Mucosa of rectum (tissue), 2 donors: ENCODE measurements around the gene ACACA.

Experiments
- H3K27ac ChIP-seq, 2 donors: one replicate each; pipeline ENCODE4 v1.7.0; 2013; ENCODE audit warnings: inconsistent platforms in 2 of 2, low read depth in 2 of 2, low read length in 2 of 2
- H3K27me3 ChIP-seq, 2 donors: one replicate each; pipeline ENCODE4 v1.7.0; 2013; ENCODE audit warnings: low read length in 2 of 2; ENCODE audit not compliant: control insufficient read depth in 2 of 2, insufficient read depth in 2 of 2
- H3K36me3 ChIP-seq, 2 donors: one replicate each; pipeline ENCODE4 v1.7.0; 2013; ENCODE audit warnings: low read length in 2 of 2; ENCODE audit not compliant: control insufficient read depth in 2 of 2, insufficient read depth in 2 of 2
- H3K4me1 ChIP-seq, 2 donors: one replicate each; pipeline ENCODE4 v1.7.0; 2013; ENCODE audit warnings: low read length in 2 of 2, mild to moderate bottlenecking in 1 of 2; ENCODE audit not compliant: control insufficient read depth in 2 of 2, insufficient read depth in 2 of 2
- H3K4me3 ChIP-seq, 2 donors: one replicate each; pipeline ENCODE4 v1.7.0; 2013; ENCODE audit warnings: low read length in 2 of 2
- H3K9ac ChIP-seq, 2 donors: one replicate each; pipeline ENCODE4 v1.7.0; 2013; ENCODE audit warnings: low read length in 2 of 2, low read depth in 1 of 2, mild to moderate bottlenecking in 1 of 2
- H3K9me3 ChIP-seq, 2 donors: one replicate each; pipeline ENCODE4 v1.7.0; 2013; ENCODE audit warnings: low read length in 2 of 2; ENCODE audit not compliant: control insufficient read depth in 2 of 2
- donor health status: healthy.
- donor health status: Normal muscosa, but diverticular disease.

The ACACA gene

DNA sequence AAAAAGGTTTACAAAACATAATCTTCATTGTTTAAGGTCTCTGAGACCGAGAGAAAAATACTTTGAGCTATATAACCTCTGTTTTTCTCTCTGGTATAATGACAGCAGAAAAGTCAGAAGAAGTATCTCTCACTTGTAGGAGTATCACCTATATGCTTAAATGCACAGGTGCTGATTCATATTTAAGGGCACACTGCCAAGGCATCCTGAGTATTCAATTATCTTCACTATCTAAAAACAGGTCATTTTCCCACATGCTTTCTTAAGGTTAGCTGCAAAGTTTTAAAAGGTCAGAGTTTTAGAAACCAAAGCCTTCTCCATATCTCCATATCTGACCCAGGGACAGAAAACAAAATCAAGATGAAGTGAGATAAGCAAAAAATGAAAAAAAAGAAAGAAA is 130.2 kb downstream of the ACACA start:
- peaks cover 2 to 6% of the 10 kb centered on the region in 2 donors for H3K36me3 ChIP-seq
- H3K27ac ChIP-seq: no peak overlapping the region

DNA sequence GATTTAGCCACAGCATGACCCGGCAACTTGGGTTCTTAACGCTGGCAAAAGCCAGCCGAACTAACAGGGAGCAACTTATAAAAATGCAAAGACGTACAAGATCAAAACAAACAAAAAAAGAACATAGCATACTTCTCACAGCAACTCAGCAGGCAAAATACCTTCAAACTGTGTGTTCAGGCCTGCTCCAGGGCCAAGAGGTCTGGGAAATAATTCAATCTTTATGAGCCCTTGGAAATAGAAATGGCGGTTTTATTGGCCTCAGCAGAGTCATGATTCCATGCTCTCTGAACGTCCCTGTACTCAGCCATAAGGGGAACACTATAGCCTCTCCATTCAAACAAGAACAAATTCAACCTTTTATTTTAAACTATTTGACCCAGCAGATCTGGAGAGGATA is 132.2 kb downstream of the ACACA start:
- H3K27me3 ChIP-seq: no peaks in the 10 kb centered on the region
- H3K36me3 ChIP-seq: peaks cover 11 to 13% of the 10 kb centered on the region in 2 donors
- no peaks in the 10 kb centered on the region for H3K9me3 ChIP-seq
- H3K9ac ChIP-seq: no peak overlapping the region
- H3K4me3 ChIP-seq: no peak overlapping the region
- no peak overlapping the region for H3K27ac ChIP-seq
- H3K4me1 ChIP-seq: peaks cover 0 to 3% of the 10 kb centered on the region in 2 donors

More for the DNA sequence above, 130.2 kb downstream of the ACACA start:
- Histone ChIP-seq H3K4me3 (no peak overlapping the region), H3K27me3 (no peaks in the 10 kb centered on the region), H3K4me1 (peaks cover 0 to 3% of the 10 kb centered on the region in 2 donors), H3K9ac (no peak overlapping the region), H3K9me3 (no peaks in the 10 kb centered on the region)

DNA sequence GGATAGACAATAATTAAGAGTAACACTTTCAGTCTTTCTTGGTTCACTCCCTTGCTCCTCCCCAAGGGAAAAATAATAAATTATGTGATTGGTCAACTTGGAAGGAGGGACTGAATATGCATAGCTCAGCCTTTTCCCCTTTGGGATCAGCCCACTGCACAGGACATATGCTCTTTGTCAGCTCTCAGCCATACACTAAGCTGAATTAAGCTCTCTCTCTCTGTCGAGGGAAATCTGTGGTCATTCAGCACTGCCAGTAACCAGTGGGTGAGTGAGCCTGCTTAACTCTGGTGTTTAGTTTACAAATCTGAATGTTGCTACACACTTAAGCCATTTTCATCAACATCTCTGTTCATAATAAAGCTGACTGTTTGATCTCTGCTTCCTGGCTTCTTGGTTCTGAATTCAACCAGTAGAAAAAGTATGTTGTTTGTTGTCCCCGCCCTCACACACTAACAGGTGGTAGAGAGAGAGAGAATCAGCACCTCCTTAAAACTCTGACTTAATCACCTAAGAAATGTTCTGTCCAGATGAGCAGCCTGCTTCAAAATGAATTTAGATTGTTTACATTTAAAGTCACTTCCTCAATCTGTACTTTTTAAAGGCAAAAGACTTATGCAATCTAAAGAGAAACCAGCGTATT is 133.1 kb downstream of the ACACA start:
- Histone ChIP-seq H3K4me3 (no peak overlapping the region), H3K4me1 (peaks cover 0 to 3% of the 10 kb centered on the region in 2 donors), H3K9me3 (no peaks in the 10 kb centered on the region), H3K27me3 (no peaks in the 10 kb centered on the region), H3K27ac (peak overlapping the region in 1 of 2 donors; percentile 49), H3K9ac (no peak overlapping the region), H3K36me3 (peaks cover 11 to 17% of the 10 kb centered on the region in 2 donors)

DNA sequence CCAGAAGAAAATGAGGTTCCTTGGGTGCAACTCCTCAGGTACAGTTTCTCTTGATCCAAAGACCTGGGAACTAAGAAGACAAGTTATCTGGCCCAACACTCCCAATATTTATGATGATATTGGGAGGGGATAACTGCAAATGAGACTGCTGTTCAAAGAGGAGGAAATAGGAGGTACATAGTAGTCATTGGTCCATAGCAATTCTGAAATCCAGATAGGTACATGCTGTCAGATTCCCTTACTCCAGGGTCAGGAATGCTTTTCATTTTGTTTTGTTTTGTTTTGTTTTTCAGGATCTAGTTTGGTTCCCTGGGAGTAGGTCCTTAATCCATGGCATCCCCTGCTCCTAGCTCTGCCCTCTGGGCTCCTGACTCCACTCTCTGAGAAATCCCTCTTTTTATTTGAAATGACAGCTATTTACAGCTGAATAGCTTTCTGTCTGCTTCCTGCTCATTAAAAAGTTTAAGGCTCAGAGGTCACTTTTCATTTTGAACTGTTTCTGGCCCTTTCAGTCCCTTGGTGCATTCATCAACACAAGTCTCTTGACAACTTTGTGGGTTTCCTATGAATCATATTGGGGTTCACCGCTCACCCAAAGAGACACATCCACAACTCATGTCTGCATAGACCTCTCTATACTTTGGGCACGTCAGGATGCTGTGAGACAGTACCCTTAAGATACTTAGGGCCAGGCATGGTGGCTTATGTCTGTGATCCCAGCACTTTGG is 141.0 kb downstream of the ACACA start:
- Histone ChIP-seq H3K9me3 (peaks cover 0 to 5% of the 10 kb centered on the region in 2 donors), H3K27ac (no peak overlapping the region), H3K4me3 (no peak overlapping the region), H3K4me1 (no peaks in the 10 kb centered on the region), H3K27me3 (no peaks in the 10 kb centered on the region), H3K36me3 (peaks cover 46 to 49% of the 10 kb centered on the region in 2 donors), H3K9ac (no peak overlapping the region)

DNA sequence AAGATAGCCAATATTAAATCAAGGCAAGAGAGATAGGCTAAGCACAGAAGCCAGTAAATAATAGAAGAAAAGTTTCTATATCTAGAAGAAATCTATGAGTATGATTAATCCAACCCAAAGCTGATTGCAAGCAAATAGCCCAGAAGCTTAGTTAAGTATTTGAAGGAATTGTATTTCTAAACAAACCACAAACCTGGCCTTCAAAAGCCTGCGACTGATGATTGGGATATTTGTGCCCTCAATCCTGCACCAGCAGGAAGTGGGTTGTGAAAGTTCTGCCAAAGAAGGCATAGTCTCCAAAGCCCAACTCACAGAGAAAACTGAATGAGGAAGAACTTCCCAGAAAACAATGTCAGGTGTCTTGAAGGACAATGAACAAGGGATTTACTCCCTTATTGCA is 145.3 kb downstream of the ACACA start:
- Histone ChIP-seq H3K4me3 (no peak overlapping the region), H3K9me3 (peaks cover 0 to 5% of the 10 kb centered on the region in 2 donors), H3K4me1 (no peaks in the 10 kb centered on the region), H3K27me3 (no peaks in the 10 kb centered on the region), H3K36me3 (peaks cover 38 to 43% of the 10 kb centered on the region in 2 donors), H3K27ac (no peak overlapping the region), H3K9ac (no peak overlapping the region)

DNA sequence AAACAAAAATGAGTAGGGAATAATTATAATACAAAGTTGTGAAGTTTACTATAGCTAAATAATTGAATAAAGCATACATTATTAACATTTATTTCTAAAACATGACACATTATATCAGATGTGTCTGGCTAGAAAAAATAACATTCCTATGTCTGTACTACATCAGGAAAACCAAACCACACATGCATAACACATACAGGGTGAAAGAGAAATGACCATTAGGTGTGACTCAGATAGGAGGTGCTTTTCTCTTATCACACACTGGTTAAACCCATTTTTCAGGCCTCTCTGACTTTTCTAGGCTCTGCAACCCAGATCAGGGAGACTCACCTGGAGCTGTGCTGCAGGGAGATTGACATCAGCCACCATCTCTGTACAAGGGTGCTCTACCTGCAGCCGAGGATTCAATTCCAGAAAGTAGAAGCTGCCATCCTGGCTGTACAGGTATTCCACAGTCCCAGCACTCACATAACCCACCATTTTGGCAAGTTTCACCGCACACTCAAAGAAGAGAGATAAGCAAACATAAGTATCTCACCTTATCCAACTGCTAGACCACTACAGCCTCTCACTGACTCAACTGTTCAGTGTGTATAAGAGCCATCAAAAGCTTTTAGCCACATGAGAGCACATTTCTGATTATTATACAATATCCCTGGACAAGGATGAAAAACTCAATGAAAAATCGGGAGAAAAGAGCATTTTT is 147.5 kb downstream of the ACACA start:
- Histone ChIP-seq H3K9me3 (no peaks in the 10 kb centered on the region), H3K4me3 (no peak overlapping the region), H3K27me3 (no peaks in the 10 kb centered on the region), H3K27ac (no peak overlapping the region), H3K36me3 (peaks cover 21 to 26% of the 10 kb centered on the region in 2 donors), H3K4me1 (no peaks in the 10 kb centered on the region), H3K9ac (no peak overlapping the region)

DNA sequence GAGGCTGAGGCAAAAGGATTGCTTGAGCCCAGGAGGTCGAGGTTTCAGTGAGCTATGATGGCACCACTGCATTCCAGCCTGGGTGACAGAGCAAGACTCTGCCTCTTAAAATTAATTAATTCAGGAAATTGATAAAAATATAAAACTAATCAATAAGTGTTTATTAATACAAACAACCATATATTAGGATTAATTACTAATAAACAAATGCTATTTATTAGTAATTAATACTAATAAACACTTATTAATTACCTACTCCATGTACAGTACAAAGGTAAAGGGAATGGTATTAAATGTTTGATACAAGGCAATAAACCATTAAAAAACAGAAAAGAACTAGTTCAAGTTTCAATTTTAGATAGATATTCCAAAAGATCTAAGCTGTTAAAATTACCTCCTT is 150.0 kb downstream of the ACACA start:
- no peaks in the 10 kb centered on the region for H3K9me3 ChIP-seq
- no peaks in the 10 kb centered on the region for H3K4me1 ChIP-seq
- H3K36me3 ChIP-seq: peaks cover 15 to 23% of the 10 kb centered on the region in 2 donors
- H3K27me3 ChIP-seq: no peaks in the 10 kb centered on the region
- H3K27ac ChIP-seq: no peak overlapping the region
- no peak overlapping the region for H3K4me3 ChIP-seq
- H3K9ac ChIP-seq: no peak overlapping the region

DNA sequence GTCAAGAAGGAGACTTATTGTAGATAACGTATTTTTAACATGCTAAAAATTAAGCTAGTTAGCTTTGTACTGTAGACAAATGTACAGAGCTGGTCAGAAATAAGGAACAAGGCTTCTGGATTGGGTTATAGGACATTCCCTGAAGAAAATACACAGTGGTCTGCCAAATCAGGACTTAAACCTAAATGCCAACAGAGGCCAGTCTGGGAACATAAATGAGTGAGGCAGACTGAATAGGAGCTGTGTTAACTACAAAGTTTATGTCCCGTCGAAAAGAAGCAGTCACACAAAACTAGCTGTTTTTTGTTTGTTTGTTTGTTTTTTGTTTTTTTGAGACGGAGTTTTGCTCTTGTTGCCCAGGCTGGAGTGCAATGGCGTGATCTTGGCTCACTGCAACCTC is 151.2 kb downstream of the ACACA start:
- Histone ChIP-seq H3K4me3 (no peak overlapping the region), H3K27me3 (no peaks in the 10 kb centered on the region), H3K36me3 (peaks cover 18% of the 10 kb centered on the region in 2 donors), H3K27ac (no peak overlapping the region), H3K9ac (no peak overlapping the region), H3K9me3 (no peaks in the 10 kb centered on the region), H3K4me1 (no peaks in the 10 kb centered on the region)

DNA sequence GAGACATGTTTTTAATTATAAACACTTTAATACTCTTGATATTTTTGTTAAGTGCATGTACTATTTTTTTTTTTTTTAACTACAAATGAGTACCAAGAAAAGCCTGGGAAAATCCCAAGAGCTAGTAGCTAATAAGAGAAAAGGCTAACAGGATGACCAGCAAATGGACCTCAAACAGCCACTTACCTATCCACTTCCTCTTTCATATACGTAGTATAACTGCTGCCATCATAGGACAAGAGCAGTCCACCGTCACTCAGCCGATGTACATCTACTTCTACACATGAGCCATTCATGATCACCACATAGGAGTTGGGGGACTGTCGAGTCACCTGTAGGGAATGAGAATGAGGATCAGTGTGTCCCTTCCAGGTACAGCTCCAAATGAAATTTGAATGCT is 158.8 kb downstream of the ACACA start:
- no peak overlapping the region for H3K27ac ChIP-seq
- no peak overlapping the region for H3K9ac ChIP-seq
- H3K4me3 ChIP-seq: no peak overlapping the region
- H3K9me3 ChIP-seq: no peaks in the 10 kb centered on the region
- no peaks in the 10 kb centered on the region for H3K4me1 ChIP-seq
- peaks cover 40 to 46% of the 10 kb centered on the region in 2 donors for H3K36me3 ChIP-seq
- no peaks in the 10 kb centered on the region for H3K27me3 ChIP-seq

DNA sequence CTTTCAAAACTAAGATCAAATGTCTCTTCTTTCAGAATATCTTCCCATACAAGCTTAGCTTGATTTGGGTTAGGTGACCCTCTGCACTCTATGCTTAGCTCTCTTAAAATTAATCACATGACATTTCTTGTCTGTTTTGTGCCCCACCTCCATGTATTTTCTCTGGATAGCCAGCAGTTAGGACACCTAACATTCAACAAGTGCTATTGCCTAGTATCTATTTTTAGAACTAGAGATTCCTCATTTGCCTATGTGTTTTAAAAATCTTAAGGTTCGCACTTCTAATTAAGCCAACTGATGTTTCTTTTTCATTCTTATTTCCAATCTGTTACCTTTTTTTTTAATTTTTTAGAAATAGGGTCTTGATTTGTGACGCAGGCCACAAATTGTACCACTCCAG is 160.6 kb downstream of the ACACA start:
- Histone ChIP-seq H3K4me3 (no peak overlapping the region), H3K9me3 (no peaks in the 10 kb centered on the region), H3K27ac (no peak overlapping the region), H3K4me1 (no peaks in the 10 kb centered on the region), H3K27me3 (no peaks in the 10 kb centered on the region), H3K9ac (no peak overlapping the region), H3K36me3 (peaks cover 35 to 49% of the 10 kb centered on the region in 2 donors)
